ENCODE data around the gene USP5. TPM values are rescaled to one million over a fixed set of nuclear protein-coding genes. Genes with fewer than 3 reads are reported as not detected.
A peak's percentile ranks its signal among the peaks of the same experiment; 100 is the strongest.
"Not testable (repeated sequence)": the region's sequence is repeated elsewhere in the genome, so short reads cannot be mapped to it uniquely, and the experiment has no call there.

USP5 gene
- total RNA-seq, 1 donor from 2014 or later, result 60.9 TPM

DNA sequence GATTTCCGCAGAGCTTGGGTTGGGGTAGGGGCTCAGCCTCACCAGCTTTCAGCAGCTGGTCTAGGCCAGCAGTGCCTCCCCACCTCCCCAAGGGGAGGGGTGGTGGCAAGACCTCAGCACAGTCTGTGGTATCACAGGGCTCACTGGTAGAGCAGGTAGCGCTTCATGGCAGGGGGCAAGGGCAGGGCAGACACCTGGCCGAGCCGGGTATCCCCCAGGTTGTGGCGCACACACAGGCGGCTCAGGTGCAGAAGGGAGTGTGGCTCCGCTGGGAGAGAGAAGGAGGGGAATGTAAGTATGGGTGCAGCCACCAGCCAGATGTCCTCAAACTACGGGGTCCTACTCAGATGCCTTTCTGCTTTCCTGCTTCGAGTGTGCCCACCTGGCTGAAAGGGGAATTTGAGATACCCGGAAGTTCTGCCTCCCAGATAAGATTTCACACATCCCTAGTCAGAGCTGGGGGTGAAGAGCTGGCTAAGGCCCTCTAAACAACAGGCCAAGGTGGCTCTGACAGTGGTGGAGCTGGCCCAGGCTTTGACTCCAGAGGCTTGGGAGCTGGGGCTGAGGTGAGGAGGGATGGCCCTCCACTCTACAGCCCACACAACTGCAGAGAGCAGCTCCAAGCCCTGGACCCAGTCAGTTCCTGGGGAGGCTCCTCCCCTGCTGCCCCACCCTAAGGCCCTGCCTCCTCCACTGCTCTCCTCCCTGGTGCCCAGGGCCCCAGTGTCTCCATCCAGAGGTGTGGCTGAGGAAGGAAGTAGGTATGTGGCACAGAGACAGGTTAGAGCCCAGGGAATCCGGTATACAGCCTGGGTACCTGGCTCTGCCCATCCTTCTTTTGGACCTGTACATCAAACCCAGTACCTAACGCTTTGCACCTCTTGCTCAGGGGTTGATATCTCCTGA is 19.4 kb downstream of the USP5 start:
- H3K36me3 Mint-ChIP-seq, result peaks cover 30% of the 10 kb centered on the region
- H3K27me3 Mint-ChIP-seq (ENCODE audit: insufficient read depth, low read depth), result peaks cover 17% of the 10 kb centered on the region
- TF ChIP-seq, protein P1, sequence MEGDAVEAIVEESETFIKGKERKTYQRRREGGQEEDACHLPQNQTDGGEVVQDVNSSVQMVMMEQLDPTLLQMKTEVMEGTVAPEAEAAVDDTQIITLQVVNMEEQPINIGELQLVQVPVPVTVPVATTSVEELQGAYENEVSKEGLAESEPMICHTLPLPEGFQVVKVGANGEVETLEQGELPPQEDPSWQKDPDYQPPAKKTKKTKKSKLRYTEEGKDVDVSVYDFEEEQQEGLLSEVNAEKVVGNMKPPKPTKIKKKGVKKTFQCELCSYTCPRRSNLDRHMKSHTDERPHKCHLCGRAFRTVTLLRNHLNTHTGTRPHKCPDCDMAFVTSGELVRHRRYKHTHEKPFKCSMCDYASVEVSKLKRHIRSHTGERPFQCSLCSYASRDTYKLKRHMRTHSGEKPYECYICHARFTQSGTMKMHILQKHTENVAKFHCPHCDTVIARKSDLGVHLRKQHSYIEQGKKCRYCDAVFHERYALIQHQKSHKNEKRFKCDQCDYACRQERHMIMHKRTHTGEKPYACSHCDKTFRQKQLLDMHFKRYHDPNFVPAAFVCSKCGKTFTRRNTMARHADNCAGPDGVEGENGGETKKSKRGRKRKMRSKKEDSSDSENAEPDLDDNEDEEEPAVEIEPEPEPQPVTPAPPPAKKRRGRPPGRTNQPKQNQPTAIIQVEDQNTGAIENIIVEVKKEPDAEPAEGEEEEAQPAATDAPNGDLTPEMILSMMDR (IDR thresholded peaks at IDR 0.05), result no peak
- TF ChIP-seq EZH2 (IDR thresholded peaks at IDR 0.05), result no peak
- TF ChIP-seq EZH2phosphoT487 (IDR thresholded peaks at IDR 0.05), result no peak
- H3K4me1 ChIP-seq, result peaks cover 20% of the 10 kb centered on the region
- peak overlapping the region; percentile 99 for H3K4me2 ChIP-seq
- no peaks in the 10 kb centered on the region for H3K27me3 ChIP-seq
- H3K4me3 Mint-ChIP-seq, result peak overlapping the region; percentile 91
- H2AFZ ChIP-seq (replicated peaks), result no peak overlapping the region
- peaks cover 47% of the 10 kb centered on the region for H3K4me1 Mint-ChIP-seq
- no peak overlapping the region for H3K9ac ChIP-seq
- H3K79me2 ChIP-seq (ENCODE audit: low read depth), result peaks cover 52% of the 10 kb centered on the region
- H3K9me3 ChIP-seq (ENCODE audit: low read depth), result no peaks in the 10 kb centered on the region
- H3K4me3 ChIP-seq, result peak overlapping the region; percentile 81
- peaks cover 72% of the 10 kb centered on the region for H3F3A ChIP-seq (ENCODE audit: low read depth)
- DNase-seq (ENCODE audit: low spot score), result peak; percentile 13
- H3K36me3 ChIP-seq, result no peaks in the 10 kb centered on the region
- no peaks in the 10 kb centered on the region for H3K9me3 Mint-ChIP-seq
- H3K27ac Mint-ChIP-seq, result no peak overlapping the region
- H3K27ac ChIP-seq, result no peak overlapping the region
- peaks cover 51% of the 10 kb centered on the region for H4K20me1 ChIP-seq (ENCODE audit: low read depth)

DNA sequence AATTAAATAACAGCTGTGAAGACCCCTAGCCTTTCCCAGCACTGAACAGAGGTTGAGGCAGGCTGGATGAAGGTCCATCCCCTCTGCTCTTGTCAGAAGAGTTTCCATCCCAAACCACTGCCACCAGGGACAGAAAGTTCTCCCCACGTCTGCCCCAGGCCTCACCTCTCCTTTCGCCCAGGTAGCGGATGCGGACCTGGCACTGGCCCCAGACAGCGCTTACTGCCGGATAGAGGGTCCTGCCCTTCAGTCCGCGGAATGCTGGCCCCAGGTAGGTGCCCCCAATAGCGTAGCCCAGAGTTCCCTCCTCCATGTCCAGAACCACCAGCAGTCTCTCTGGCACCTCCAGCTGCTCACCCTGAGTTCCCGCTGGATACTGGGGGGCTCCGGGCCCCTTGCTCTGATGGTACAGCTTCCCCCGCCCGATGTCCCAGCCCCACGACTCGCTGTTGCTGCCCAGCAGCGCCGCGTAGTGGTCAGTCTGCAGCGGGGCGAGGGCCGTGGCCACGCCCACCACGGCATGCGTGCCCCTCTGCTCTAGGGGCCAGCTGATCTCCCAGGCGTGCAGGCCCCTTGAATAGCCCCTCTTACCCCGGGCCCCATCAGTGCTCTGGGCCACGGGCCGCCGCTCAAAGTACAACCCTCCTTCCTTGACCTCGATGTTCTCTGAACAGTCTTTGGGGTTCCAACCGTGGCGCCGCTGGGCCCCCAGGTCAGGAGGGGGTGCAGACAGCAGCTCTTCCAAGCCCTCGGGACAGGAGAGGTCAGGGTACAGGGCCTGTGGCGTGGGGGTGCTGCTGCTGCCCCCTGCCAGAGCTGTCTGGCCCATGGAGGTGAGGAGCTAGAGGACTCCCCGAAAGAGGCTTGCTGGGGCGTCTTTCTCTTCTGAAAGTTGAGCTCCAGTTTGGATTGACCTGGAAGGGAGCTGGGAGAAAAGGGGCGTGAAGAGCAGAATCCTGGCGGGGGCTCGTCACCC is 20.4 kb downstream of the USP5 start:
- peaks cover 39% of the 10 kb centered on the region for H3K4me1 Mint-ChIP-seq
- Histone ChIP-seq H3K27me3 (no peaks in the 10 kb centered on the region), H2AFZ (replicated peaks) (no peak overlapping the region), H3K4me3 (peak overlapping the region; percentile 81), H4K20me1 (ENCODE audit: low read depth) (peaks cover 51% of the 10 kb centered on the region), H3K9ac (peak overlapping the region; percentile 62), H3K36me3 (no peaks in the 10 kb centered on the region), H3K79me2 (ENCODE audit: low read depth) (peaks cover 51% of the 10 kb centered on the region), H3K9me3 (ENCODE audit: low read depth) (no peaks in the 10 kb centered on the region), H3K27ac (peak overlapping the region; percentile 46), H3K4me1 (peaks cover 13% of the 10 kb centered on the region), H3K4me2 (peak overlapping the region; percentile 99), H3F3A (ENCODE audit: low read depth) (peaks cover 63% of the 10 kb centered on the region)
- no peaks in the 10 kb centered on the region for H3K9me3 Mint-ChIP-seq
- peaks cover 29% of the 10 kb centered on the region for H3K36me3 Mint-ChIP-seq
- TF ChIP-seq, protein P1 (IDR thresholded peaks at IDR 0.05), result peak; percentile 93
- TF ChIP-seq EZH2phosphoT487 (IDR thresholded peaks at IDR 0.05), result no peak
- peak overlapping the region; percentile 91 for H3K4me3 Mint-ChIP-seq
- peaks cover 17% of the 10 kb centered on the region for H3K27me3 Mint-ChIP-seq (ENCODE audit: insufficient read depth, low read depth)
- peak; percentile 95 for DNase-seq (ENCODE audit: low spot score)
- no peak overlapping the region for H3K27ac Mint-ChIP-seq

DNA sequence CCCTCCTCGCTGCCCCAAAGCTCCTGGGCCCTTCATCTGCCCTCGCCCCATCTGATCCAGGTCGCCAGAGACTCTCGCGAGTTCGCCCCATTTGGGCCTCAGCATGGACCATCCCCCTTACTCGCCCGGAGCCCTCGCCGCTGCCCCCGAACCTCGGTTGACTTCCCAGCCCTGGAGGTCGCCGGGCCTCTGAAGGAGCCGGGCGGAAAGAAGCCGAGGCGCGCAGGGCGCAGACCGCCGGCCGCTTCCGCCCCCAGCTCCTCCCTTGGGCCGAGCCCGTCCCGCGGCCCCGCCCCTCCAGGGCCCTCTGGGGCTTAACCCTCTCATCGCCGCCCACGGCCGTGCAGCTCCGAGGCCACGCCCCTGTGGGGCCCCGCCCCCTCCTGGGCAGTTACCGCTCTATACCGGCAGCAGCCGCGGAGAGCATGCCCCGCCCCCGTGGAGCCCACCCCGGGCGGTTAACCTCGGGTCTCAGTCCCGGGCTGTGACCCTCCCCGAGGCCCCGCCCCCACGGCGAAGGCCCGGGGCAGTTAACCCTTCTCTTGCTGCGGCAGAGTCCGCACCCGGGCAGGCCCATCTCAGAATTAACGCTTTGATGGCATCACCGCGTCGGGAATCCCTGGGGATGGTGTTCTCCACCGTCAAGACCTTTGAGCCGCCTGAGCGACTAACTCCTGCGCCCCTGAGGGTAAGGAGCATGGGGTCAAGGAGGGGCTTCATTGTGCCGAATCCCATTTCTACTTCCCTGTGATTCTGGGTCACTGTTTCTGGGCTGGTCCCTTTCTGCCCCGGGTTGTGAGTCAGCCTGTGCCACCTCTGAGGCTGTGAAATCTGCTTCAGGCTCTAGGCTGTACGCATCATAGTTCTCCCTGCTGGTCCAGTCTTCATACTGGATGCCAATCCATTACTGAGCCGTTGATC is 21.4 kb downstream of the USP5 start, which contains the start of gene SPSB2:
SPSB2 (minus strand) TSS at position 210 of the 921 bp plus-strand sequence. CDS start 402 bp downstream, outside the sequence.
- Histone ChIP-seq H3K4me3 (peak within 1 kb of the TSS; percentile 81), H3K36me3 (no peaks in the 10 kb centered on the region), H3K27ac (peak within 1 kb of the TSS; percentile 46), H3K4me1 (peaks cover 13% of the 10 kb centered on the region), H3K4me2 (peak within 1 kb of the TSS; percentile 99), H3K27me3 (no peaks in the 10 kb centered on the region), H3F3A (ENCODE audit: low read depth) (peaks cover 55% of the 10 kb centered on the region), H3K9ac (peak within 1 kb of the TSS; percentile 62), H2AFZ (replicated peaks) (peak within 1 kb of the TSS; percentile 38), H3K79me2 (ENCODE audit: low read depth) (peaks cover 41% of the 10 kb centered on the region), H3K9me3 (ENCODE audit: low read depth) (no peaks in the 10 kb centered on the region), H4K20me1 (ENCODE audit: low read depth) (peaks cover 42% of the 10 kb centered on the region)
- H3K27ac Mint-ChIP-seq, result peak within 1 kb of the TSS; percentile 23
- H3K4me1 Mint-ChIP-seq, result peaks cover 38% of the 10 kb centered on the region
- DNase-seq (ENCODE audit: low spot score), result peak; percentile 100
- peaks cover 16% of the 10 kb centered on the region for H3K27me3 Mint-ChIP-seq (ENCODE audit: insufficient read depth, low read depth)
- no peaks in the 10 kb centered on the region for H3K9me3 Mint-ChIP-seq
- TF ChIP-seq, protein P1 (IDR thresholded peaks at IDR 0.05), result no peak
- TF ChIP-seq EZH2 (IDR thresholded peaks at IDR 0.05) (peak; percentile 28), EZH2phosphoT487 (IDR thresholded peaks at IDR 0.05) (no peak)
- peaks cover 29% of the 10 kb centered on the region for H3K36me3 Mint-ChIP-seq
- H3K4me3 Mint-ChIP-seq, result peak within 1 kb of the TSS; percentile 91

GRCh38 chr12:6874015-6874368 is 22.0 kb downstream of the USP5 start:
- H3K4me3 Mint-ChIP-seq, result peak overlapping the region; percentile 88
- peak overlapping the region; percentile 75 for H3K4me2 ChIP-seq
- DNase-seq (ENCODE audit: low spot score); H3K9me3 ChIP-seq (ENCODE audit: low read depth); H3K9ac ChIP-seq; H3K9me3 Mint-ChIP-seq; H3K36me3 ChIP-seq; H3K27ac ChIP-seq; H3K27me3 ChIP-seq: not testable (repeated sequence)
- H3K27ac Mint-ChIP-seq, result peak overlapping the region; percentile 23
- peak overlapping the region; percentile 81 for H3K4me3 ChIP-seq
- H2AFZ ChIP-seq (replicated peaks), result peak overlapping the region; percentile 38
- peaks cover 32% of the 10 kb centered on the region for H3K4me1 Mint-ChIP-seq
- H3K36me3 Mint-ChIP-seq, result peaks cover 27% of the 10 kb centered on the region
- peaks cover 35% of the 10 kb centered on the region for H3K79me2 ChIP-seq (ENCODE audit: low read depth)
- H4K20me1 ChIP-seq (ENCODE audit: low read depth), result peaks cover 36% of the 10 kb centered on the region
- peaks cover 11% of the 10 kb centered on the region for H3K27me3 Mint-ChIP-seq (ENCODE audit: insufficient read depth, low read depth)
- peaks cover 49% of the 10 kb centered on the region for H3F3A ChIP-seq (ENCODE audit: low read depth)
- peaks cover 11% of the 10 kb centered on the region for H3K4me1 ChIP-seq

Data from neural progenitor cell (in vitro differentiated cells).